Measurements from ENCODE around the gene BCOR. TPM values are rescaled to one million over a fixed set of nuclear protein-coding genes. Genes with fewer than 3 reads are reported as not detected.

The BCOR gene
- total and polyA plus RNA-seq, 2 donors (not counting 1 experiment from before 2014, with no cell fraction given), result 3.0 to 5.8 TPM

DNA sequence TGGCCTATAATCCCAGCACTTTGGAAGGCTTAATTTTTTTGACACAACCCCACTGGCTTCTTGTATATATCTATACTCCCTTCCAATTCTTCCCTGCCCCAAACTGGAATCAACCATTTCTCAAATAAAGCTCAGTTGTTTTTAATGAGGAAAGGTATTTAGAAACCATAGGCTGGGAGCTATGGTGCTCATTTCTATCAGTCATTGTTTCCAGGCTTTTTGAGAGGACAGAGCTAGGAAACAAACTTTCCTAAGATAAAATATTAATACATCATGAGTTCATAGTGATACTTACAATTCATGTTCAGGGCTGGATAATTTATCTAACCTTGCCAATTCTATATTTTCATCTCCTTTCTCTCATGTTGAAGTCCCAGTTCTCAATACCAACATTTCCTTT lies 50.3 kb downstream of the BCOR start:
- Histone ChIP-seq H3K4me3 (replicated peaks in 1 of 4; ENCODE audit: control extremely low read depth in 1 of 4, insufficient read depth in 1 of 4, low read depth in 3 of 4, low read length in 4 of 4) (no peak overlapping the region), H3K4me1 (ENCODE audit: control insufficient read depth, extremely low read depth, insufficient read depth, low read length) (no peaks in the 10 kb centered on the region), H3K9me3 (ENCODE audit: control insufficient read depth, insufficient read depth, low read depth, low read length) (no peaks in the 10 kb centered on the region), H3K79me2 (ENCODE audit: control insufficient read depth, insufficient read depth, low read length) (no peaks in the 10 kb centered on the region), H3K27me3 (ENCODE audit: control insufficient read depth, insufficient read depth, low read length) (no peaks in the 10 kb centered on the region), H2AFZ (ENCODE audit: low read length) (no peak overlapping the region), H3K4me2 (ENCODE audit: extremely low read depth, insufficient read depth, low read length) (no peak overlapping the region), H3K27ac (ENCODE audit: insufficient read depth, low read length) (no peak overlapping the region), H4K20me1 (ENCODE audit: control insufficient read depth, extremely low read depth, insufficient read depth, low read length) (no peaks in the 10 kb centered on the region), H3K9ac (ENCODE audit: insufficient read depth, low read length) (no peak overlapping the region), H3K36me3 (ENCODE audit: control insufficient read depth, insufficient read depth, low read length) (peaks cover 2% of the 10 kb centered on the region)
- no peak for DNase-seq (ENCODE audit: low read depth in 2 of 2)
- TF ChIP-seq, protein P1, sequence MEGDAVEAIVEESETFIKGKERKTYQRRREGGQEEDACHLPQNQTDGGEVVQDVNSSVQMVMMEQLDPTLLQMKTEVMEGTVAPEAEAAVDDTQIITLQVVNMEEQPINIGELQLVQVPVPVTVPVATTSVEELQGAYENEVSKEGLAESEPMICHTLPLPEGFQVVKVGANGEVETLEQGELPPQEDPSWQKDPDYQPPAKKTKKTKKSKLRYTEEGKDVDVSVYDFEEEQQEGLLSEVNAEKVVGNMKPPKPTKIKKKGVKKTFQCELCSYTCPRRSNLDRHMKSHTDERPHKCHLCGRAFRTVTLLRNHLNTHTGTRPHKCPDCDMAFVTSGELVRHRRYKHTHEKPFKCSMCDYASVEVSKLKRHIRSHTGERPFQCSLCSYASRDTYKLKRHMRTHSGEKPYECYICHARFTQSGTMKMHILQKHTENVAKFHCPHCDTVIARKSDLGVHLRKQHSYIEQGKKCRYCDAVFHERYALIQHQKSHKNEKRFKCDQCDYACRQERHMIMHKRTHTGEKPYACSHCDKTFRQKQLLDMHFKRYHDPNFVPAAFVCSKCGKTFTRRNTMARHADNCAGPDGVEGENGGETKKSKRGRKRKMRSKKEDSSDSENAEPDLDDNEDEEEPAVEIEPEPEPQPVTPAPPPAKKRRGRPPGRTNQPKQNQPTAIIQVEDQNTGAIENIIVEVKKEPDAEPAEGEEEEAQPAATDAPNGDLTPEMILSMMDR (conservative IDR thresholded peaks at IDR 0.05 in 1 of 2, IDR thresholded peaks at IDR 0.05 in 1 of 2; ENCODE audit: low read depth in 1 of 2, low read length in 2 of 2), result no peak
- TF ChIP-seq EZH2 (IDR thresholded peaks at IDR 0.05; ENCODE audit: low read length, missing control alignments), result no peak

DNA sequence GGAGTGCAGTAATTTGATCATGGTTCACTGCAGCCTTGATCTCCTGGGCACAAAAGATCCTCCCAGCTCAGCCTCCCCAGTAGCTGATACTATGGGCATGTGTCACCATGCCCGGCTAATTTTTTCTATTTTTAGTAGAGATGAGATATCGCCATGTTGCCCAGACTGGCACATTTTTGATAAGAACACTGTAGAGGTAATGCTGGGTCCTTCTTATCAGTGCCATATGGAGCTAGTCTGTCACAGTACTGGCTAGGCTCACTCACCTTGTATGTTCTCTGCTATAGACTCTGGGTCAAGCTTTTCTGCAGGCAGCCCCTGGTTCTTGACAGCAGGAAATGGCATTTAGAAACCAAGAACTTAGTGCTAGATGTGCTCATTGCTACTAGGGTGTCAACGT lies 53.9 kb downstream of the BCOR start:
- Histone ChIP-seq H3K79me2 (ENCODE audit: control insufficient read depth, insufficient read depth, low read length) (no peaks in the 10 kb centered on the region), H3K36me3 (ENCODE audit: control insufficient read depth, insufficient read depth, low read length) (no peaks in the 10 kb centered on the region), H3K27me3 (ENCODE audit: control insufficient read depth, insufficient read depth, low read length) (no peaks in the 10 kb centered on the region), H3K27ac (ENCODE audit: insufficient read depth, low read length) (no peak overlapping the region), H3K9ac (ENCODE audit: insufficient read depth, low read length) (no peak overlapping the region), H3K9me3 (ENCODE audit: control insufficient read depth, insufficient read depth, low read depth, low read length) (no peaks in the 10 kb centered on the region), H4K20me1 (ENCODE audit: control insufficient read depth, extremely low read depth, insufficient read depth, low read length) (no peaks in the 10 kb centered on the region), H2AFZ (ENCODE audit: low read length) (no peak overlapping the region), H3K4me2 (ENCODE audit: extremely low read depth, insufficient read depth, low read length) (no peak overlapping the region), H3K4me3 (replicated peaks in 1 of 4; ENCODE audit: control extremely low read depth in 1 of 4, insufficient read depth in 1 of 4, low read depth in 3 of 4, low read length in 4 of 4) (no peak overlapping the region), H3K4me1 (ENCODE audit: control insufficient read depth, extremely low read depth, insufficient read depth, low read length) (no peaks in the 10 kb centered on the region)
- DNase-seq (ENCODE audit: low read depth in 2 of 2), result no peak
- TF ChIP-seq EZH2 (IDR thresholded peaks at IDR 0.05; ENCODE audit: low read length, missing control alignments), result no peak
- TF ChIP-seq, protein P1 (conservative IDR thresholded peaks at IDR 0.05 in 1 of 2, IDR thresholded peaks at IDR 0.05 in 1 of 2; ENCODE audit: low read depth in 1 of 2, low read length in 2 of 2), result no peak

DNA sequence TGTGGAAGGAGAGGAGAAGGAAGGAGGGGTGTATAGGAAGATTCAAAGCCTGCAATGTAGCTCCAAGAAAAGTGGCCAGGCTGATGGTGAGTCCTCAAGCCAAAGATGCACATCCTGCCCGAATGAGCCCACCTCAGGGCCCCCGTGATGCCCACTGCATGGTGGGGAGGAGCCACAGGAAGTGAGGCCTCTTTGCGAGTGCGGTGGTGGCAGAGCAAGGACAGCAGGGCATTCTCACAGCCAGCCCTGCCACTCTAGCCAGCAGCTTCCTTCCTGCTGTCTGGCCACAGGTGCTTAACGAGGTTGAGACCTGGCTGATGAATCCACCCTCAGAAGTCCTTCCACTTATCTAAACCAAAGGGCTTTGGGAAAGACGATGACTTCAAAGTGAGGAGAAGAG lies 55.8 kb downstream of the BCOR start:
- H3K9ac ChIP-seq (ENCODE audit: insufficient read depth, low read length), result no peak overlapping the region
- H3K4me2 ChIP-seq (ENCODE audit: extremely low read depth, insufficient read depth, low read length), result no peak overlapping the region
- H3K79me2 ChIP-seq (ENCODE audit: control insufficient read depth, insufficient read depth, low read length), result no peaks in the 10 kb centered on the region
- H4K20me1 ChIP-seq (ENCODE audit: control insufficient read depth, extremely low read depth, insufficient read depth, low read length), result no peaks in the 10 kb centered on the region
- no peaks in the 10 kb centered on the region for H3K9me3 ChIP-seq (ENCODE audit: control insufficient read depth, insufficient read depth, low read depth, low read length)
- H3K27me3 ChIP-seq (ENCODE audit: control insufficient read depth, insufficient read depth, low read length), result no peaks in the 10 kb centered on the region
- H3K27ac ChIP-seq (ENCODE audit: insufficient read depth, low read length), result no peak overlapping the region
- TF ChIP-seq EZH2 (IDR thresholded peaks at IDR 0.05; ENCODE audit: low read length, missing control alignments), result no peak
- no peaks in the 10 kb centered on the region for H3K4me1 ChIP-seq (ENCODE audit: control insufficient read depth, extremely low read depth, insufficient read depth, low read length)
- DNase-seq (ENCODE audit: low read depth in 2 of 2), result no peak
- no peak overlapping the region for H3K4me3 ChIP-seq (replicated peaks in 1 of 4; ENCODE audit: control extremely low read depth in 1 of 4, insufficient read depth in 1 of 4, low read depth in 3 of 4, low read length in 4 of 4)
- H3K36me3 ChIP-seq (ENCODE audit: control insufficient read depth, insufficient read depth, low read length), result no peaks in the 10 kb centered on the region
- H2AFZ ChIP-seq (ENCODE audit: low read length), result no peak overlapping the region

Measured in fibroblast of lung (primary cell).